GM10266 (cell line): Measurements from ENCODE around the gene SARS2.

Experiments
- DNase-seq: peaks from one replicate; pipeline ENCODE4 v3.0.0; 2012; ENCODE audit errors: extremely low spot score
- TF ChIP-seq, protein P1 (sequence below): IDR thresholded peaks from 2 replicates; pipeline ENCODE4 v1.5.1; 2012; ENCODE audit warnings: mild to moderate bottlenecking, low read depth; ENCODE audit not compliant: control insufficient read depth, insufficient read depth; ENCODE audit errors: missing control alignments

Gene SARS2

GRCh38 chr19:38921420-38922274, 8.9 kb downstream of the SARS2 start:
- TF ChIP-seq, protein P1, sequence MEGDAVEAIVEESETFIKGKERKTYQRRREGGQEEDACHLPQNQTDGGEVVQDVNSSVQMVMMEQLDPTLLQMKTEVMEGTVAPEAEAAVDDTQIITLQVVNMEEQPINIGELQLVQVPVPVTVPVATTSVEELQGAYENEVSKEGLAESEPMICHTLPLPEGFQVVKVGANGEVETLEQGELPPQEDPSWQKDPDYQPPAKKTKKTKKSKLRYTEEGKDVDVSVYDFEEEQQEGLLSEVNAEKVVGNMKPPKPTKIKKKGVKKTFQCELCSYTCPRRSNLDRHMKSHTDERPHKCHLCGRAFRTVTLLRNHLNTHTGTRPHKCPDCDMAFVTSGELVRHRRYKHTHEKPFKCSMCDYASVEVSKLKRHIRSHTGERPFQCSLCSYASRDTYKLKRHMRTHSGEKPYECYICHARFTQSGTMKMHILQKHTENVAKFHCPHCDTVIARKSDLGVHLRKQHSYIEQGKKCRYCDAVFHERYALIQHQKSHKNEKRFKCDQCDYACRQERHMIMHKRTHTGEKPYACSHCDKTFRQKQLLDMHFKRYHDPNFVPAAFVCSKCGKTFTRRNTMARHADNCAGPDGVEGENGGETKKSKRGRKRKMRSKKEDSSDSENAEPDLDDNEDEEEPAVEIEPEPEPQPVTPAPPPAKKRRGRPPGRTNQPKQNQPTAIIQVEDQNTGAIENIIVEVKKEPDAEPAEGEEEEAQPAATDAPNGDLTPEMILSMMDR: no peak
- DNase-seq: no peak

GRCh38 chr19:38920602-38921419, 9.8 kb downstream of the SARS2 start:
- TF ChIP-seq, protein P1: no peak
- no peak for DNase-seq

DNA sequence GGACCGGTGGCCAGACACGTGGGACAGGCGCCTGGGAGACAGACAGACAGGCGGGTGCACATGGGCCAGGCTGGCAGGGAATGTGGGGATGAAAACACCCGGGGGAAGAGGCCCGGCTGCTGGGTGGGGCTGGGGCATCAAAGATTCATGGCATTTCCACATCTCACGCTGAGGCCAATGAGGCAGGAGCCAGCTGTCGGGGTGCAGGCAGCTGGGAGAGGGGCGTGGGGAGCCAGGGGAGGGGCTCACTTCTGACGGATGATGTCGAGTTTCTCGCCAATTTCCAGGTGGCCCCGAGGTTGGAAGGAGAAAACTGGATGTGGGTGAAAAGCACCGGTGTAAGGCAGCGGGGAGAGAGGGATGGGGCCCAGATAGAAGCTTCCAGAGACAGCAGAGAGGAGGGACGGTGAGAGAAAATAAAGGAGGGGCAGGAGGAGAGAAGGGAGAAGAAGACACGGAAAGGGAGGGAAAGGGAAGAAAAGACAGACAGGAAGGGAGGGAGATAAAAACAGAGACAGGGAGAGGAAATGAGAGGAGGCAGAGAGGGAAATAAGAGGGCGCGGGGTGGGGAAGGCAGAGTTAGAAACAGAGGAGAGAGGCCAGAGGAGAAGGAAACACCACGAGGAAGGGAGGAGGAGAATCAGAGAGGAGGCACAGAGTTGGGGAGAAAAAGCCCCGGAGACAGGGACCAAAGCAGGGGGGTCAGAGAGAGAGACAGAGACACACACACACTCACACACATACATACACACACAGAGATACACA, 10.5 kb downstream of the SARS2 start:
- TF ChIP-seq, protein P1: no peak
- DNase-seq: no peak

DNA sequence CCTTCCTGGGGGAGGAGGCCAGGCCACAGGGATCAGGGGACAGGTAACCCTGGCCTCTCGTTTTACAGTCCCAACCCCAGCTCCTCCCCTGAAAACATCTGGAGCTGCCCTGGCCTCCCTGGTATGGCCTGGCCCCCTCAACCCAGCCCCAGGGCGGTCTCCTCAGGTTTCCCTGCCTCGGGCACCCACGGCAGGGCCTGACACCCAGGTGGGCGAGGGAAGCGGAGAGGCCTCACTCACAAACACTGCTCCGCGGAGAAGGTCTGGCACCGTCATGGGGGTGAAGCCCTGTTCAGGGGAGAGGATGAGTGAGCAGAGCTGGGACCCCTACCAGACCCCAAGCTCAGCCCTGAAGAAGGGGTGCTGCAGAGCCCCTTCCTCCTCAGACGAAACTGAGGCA, 12.0 kb downstream of the SARS2 start:
- no peak for DNase-seq
- TF ChIP-seq, protein P1: no peak

DNA sequence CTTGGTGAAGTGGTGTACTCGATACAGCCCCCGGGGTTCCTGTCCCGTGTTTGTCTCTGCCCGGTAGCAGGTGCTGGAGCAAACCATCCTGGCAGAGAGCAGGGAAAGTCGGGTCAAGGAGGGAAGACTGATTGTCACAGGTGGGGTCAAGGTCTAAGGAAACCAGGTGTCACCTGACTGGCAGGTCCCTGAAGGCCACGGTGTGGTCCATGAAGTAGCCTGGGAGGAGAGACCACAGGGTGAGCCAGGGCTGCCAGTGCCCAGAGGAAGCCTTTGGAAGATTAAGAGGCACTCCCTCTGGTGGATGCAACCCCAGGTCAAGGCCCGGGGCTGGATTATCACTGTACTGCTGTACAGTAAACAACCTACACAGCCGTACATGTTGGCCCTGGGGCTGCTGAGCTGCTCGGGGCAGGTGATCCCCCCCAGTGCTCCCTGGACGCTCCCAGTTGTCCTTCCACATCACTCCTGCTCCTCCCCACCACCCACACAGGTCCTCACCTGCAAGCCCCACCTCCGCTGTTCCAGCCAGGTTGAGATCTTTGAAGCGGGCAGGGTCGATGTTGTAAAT, 12.6 kb downstream of the SARS2 start:
- TF ChIP-seq, protein P1: no peak
- no peak for DNase-seq

GRCh38 chr19:38917516-38917915, 13.0 kb downstream of the SARS2 start:
- no peak for DNase-seq
- TF ChIP-seq, protein P1: no peak
